ENCODE data around the gene ZNF117.
"Not testable (repeated sequence)": the region's sequence is repeated elsewhere in the genome, so short reads cannot be mapped to it uniquely, and the experiment has no call there.

The ZNF117 gene

DNA sequence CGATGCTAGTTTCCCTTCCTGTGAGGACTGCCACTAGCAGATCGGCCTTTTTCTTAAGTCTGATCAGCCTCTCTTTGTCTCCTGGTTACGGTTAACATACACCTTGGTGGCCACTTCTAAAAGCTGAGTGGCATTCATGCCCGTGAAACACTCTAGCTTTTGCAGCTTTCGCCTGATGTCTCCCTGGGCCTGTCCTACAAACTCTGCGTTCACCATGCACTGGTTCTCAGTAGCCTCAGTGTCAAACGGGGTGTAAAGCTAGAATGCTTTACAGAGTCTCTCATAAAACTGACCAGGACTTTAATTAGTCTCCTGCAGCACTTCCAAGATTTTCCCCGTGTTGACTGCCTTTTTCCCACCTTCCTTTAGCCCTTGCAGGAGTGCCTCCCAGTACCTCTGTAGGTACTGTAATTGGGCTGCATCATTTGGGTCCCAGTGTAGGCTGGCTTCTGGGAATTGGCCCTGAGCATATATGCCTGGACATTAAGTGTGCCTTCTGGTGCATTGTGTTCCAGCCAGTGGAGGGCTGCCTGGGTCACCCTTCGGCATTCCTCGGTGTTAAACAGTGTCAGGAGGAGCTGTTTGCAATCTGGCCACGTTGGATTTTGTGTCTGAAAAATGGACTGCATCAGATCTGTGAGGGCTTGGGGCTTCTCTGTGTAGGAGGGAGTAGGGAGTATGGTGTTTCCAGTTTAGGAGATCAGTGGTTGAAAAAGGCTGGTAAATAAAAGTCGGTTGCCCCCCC, 6.5 kb upstream of the ZNF117 start:
- no peak for DNase-seq (ENCODE audit: extremely low read depth in 1 of 2, low read depth in 1 of 2)

DNA sequence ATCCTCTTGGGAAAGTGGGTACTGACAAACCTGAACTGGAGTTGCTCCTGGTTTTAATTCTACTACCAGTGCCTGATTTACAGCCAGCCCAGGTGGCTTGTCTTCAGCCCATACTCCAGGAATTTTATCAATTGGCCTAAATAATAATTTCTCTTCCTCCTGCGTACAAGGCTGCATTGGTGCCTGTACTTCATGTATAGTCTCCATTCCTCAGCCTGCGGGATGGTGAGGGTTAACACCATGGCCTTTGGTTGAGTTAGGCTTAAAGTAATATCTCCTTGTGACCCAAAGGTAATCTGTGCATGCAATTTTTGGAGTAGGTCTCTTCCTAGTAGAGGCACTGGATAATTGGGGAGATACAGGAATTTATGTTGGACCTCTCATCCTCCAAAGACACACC, 5.5 kb upstream of the ZNF117 start:
- no peak for DNase-seq (ENCODE audit: extremely low read depth in 1 of 2, low read depth in 1 of 2)

DNA sequence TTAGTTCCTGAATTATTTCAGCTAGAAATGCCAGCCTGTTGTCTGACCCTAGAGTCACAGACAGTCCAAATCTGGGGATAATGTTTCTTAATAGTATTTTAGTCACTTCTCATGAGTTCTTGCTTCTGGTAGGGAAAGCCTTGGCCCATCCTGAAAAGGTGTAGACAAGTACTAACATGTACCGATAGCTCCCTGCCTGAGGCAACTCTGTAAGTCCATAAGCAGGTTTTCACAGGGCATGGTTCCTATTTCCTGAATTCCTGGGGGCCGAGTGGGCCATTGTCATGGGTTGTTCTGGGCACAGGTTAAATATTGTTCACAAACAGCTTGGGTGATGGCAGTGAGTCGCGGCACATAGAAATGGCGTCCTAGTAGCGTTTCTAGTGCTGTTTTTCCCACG, 3.1 kb upstream of the ZNF117 start:
- no peak for DNase-seq (ENCODE audit: extremely low read depth in 1 of 2, low read depth in 1 of 2)

DNA sequence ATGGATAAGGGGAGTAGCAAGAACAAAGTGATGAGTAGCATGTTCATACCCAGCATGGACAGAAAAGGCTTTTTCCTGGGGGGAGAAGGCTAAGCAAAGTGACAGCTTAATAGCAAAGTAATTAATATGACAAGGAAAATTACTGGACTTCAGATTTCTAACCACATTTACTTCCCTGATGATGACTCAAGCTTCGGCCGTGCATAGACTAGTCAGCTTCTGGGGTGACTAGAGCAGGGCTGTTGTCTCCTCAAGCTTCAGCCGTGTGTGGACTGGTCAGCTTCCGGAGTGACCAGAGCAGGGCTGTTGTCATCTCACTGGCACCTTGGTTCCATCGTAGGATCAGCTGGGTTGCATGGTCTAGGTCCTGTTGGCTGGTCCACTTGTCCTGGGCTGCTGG, 2.1 kb upstream of the ZNF117 start:
- DNase-seq (ENCODE audit: extremely low read depth in 1 of 2, low read depth in 1 of 2): no peak

DNA sequence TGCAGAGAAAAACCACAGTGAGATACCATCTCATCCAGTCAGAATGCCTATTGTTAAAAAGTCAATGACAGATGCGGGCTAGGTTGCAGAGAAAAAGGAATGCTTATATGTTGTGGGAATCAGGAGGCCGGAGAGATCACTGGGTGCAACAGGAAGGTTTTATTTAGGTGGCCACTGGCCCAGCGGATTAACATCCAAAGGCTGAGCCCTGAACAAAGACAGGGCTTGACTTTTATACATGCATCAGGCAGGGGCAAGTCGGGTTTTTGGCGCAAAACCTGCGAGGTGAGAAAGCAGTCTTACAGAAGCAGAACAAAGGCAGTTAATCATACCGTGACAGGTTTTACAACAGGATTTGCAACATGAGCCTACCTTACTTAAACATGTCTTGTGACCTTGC, 620 bp downstream of the ZNF117 start:
- no peak for DNase-seq (ENCODE audit: extremely low read depth in 1 of 2, low read depth in 1 of 2)

DNA sequence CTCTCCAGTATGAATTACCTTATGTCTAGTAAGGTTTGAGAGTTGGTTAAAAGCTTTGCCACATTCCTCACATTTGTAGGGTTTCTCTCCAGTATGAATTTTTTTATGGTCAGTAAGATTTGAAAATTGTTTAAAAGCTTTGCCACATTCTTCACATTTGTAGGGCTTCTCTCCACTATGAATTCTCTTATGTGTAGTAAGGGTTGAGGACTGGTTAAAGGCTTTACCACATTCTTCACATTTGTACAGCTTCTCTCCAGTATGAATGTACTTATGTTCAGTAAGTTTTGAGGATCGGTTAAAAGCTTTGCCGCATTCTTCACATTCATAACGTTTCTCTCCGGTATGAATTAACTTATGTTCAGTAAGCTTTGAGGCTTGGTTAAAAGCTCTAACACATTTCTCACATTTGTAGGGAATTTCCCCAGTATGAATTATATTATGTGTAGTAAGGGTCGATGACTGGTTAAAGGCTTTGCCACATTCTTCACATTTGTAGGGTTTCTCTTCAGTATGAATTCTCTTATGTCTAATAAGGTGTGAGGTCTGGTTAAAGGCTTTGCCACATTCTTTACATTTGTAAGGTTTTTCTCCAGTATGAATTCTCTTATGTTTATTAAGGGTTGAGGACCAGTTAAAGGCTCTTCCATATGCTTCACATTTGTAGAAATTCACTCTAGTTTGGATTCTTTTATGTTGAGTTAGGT, 12.2 kb downstream of the ZNF117 start:
- DNase-seq (ENCODE audit: extremely low read depth in 1 of 2, low read depth in 1 of 2): no peak

DNA sequence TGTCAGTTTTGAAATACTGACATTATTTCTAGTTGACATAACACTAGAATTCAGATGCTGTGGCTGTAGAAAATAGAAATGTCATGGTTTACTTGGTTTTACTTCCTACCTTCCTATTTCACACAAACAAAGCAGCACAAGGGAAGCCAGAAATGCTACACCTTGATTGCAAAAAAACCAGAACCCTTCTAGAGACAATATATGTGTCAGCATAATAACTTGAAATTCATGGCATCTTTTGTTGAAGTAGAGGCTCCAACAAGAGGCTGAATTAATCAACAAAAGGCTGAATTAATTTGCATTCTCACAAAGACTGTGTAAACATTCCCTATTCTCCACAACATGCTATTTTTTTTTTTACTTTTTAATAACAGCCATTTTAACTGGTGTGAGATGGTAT, 25.2 kb downstream of the ZNF117 start:
- no peak for DNase-seq (ENCODE audit: extremely low read depth in 1 of 2, low read depth in 1 of 2)

DNA sequence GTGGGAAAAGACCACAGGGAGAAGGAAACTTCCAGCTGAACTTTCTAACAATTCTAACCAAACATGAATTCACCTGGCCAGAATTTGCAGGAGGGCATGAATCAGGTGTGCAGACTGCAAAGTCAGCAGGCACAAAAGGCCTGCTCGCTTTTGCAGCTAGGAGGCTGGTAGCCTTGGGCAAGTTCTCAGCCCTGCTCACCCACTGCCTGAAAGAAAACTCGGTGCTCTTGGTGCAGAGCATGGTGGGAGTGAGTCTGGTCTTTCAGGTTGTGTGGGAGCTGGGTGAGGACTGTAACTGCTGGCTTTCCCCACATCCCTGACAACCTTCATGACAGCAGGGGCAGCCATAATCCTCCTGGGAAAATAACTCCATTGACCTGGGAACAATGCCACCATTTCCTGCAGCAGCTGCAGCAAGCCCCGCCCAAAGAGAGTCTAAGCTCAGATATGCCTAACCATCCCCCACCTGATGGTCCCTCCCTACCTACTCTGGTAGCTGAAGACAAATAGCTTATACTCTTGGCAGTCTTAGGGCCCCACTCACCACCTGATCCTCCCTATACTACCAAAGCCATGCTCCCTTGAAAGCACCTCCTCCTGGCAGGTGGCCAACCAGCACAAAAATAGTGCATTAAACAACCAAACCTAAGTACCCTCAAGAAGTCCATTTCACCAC, 31.6 kb downstream of the ZNF117 start:
- no peak for DNase-seq (ENCODE audit: extremely low read depth in 1 of 2, low read depth in 1 of 2)

DNA sequence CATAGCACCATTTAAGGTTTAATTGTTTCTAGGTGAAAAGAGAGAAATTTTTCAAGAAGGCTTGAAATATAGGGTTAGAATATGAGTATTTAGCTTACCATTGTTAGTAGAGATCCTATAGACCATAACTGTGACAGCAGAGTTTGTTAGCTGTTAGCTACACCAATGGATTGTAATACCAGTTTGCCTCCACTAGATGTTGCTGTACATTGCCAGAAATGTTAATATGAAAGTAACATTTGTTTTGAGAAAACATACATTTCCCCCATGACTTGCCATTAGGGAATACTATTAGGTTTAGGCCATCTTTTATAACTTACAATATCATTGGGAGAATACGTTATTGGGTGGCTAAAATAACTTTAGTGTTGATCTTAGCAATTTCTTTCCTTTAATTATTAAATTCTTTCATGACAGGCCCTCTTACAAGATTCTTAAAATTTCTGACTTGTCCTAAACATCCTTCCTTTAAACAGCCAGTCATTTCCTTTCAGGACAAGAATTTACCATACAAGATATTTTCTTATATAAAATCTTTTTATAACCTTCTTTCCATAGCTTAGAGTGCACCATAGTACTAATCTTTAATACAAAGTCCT, 39.5 kb downstream of the ZNF117 start:
- DNase-seq (ENCODE audit: extremely low read depth in 1 of 2, low read depth in 1 of 2): no peak

DNA sequence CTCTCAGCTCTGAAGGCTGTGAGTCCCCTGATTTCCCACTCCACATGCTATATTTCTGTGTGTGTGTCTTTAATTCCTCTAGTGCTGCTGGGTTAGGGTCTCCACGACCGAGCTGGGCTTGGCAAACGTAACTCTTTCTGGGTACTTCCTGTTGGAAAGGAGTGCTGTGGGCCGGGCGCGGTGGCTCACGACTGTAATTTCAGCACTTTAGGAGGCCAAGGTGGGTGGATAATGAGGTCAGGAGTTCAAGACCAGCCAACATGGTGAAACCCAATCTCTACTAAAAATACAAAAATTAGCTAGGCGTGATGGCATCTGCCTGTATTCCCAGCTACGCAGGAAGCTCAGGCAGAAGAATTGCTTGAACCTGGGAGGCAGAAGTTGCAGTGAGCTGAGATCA, 40.2 kb downstream of the ZNF117 start:
- DNase-seq (ENCODE audit: extremely low read depth in 1 of 2, low read depth in 1 of 2): not testable (repeated sequence)

DNA sequence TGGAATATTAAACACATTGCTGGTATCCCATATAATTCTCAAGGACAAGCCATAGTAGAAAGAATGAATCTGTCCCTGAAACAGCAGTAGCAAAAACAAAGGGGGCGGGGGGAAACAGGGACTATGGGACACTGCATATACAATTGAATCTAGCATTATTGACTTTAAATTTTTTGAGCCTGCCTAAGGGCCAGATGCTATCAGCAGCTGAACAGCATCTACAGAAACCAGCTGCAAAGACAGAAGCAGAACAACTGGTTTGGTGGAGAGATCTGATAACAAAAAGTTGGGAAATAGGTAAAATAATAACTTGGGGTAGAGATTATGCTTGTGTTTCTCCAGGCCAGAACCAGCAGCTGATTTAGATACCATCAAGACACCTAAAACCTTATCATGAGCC, 42.1 kb downstream of the ZNF117 start:
- not testable (repeated sequence) for DNase-seq (ENCODE audit: extremely low read depth in 1 of 2, low read depth in 1 of 2)

DNA sequence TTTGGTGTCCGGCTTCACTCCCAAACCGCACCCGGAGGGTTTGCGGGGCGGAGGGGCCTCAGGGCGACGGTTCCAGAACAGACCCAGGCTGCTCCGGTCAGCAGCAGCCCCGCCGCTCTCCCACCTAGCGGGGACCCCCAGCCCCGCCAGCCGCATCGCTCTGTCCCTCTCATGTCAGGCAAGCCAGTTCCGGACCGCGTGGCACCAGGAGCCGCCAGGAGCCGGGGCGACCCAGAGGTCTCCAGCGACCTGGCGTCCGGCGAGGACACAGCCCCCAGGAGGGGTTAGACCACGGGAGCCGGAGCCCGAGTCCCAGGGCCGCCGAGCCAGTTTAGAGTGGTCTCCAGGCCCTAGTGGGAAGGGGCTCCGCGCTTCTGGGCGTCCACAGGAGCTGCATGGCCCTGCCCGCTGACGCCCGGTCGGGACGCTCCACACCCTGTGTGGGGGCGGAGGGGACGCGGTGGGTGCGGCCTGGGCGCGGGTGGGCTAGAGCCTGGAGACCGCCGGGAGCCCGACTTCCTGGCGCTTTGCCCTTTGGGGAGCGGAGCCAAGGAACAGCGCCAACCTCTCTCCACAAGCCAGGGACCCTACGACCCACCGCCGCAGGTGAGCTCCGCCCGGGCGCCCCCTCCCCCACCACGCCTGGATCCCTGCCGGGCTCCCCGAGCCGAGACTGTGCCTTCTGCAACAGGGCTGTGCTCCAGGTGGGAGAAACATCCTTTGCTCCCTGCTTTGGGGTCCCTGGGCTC, 43.4 kb downstream of the ZNF117 start:
- DNase-seq (ENCODE audit: extremely low read depth in 1 of 2, low read depth in 1 of 2): no peak

DNA sequence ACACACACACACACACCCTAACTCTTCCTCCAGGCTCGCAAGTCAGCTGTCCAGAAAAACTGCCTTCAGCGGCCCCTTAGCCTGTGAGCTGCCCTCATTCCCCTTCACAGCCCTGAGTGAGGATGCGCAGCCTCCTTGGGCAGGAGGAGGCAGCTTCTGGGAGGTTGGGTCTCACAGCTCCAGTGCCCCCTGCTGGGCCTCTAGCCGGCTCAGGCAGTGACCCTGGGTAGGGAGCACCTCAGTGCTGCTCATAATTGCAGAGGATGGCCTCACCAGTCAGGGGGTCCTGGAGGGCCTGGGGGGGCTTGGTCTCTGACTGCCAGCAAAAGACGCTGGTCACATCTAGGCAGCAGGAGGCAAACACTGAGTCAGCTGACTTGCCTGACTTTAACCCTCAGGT, 44.1 kb downstream of the ZNF117 start:
- DNase-seq (ENCODE audit: extremely low read depth in 1 of 2, low read depth in 1 of 2): no peak

DNA sequence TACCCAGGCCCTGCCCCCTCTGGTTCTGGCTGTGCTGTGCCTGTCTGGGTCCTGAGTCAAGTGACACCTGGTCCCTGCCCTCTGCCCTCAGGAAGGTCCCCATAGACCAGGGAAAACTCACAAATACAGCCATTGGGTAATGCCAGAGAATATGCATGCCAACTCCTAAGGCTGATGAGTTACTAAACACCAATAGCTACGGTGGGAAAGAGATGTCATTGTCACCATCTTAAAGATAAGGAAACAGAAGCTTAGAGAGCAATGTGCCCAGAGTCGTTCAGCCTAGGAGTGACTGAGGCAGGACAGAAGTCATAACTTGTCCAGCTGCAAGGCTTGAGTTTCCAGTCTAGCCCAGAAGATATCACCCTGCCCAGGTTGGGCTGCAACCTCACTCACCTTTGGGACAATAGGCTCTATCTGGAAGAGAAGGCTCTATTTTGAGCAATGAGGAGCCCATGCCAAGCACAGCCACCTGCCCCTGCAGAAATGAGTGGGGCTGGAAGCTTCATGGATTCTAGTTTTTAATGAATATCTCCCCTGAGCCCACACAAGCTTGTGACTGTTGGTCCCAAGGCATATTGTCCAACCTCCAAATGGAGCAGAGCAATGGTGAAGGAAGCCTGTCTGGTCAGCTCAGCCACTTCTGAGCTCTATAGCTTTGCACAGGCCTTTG, 45.2 kb downstream of the ZNF117 start:
- DNase-seq (ENCODE audit: extremely low read depth in 1 of 2, low read depth in 1 of 2): no peak

DNA sequence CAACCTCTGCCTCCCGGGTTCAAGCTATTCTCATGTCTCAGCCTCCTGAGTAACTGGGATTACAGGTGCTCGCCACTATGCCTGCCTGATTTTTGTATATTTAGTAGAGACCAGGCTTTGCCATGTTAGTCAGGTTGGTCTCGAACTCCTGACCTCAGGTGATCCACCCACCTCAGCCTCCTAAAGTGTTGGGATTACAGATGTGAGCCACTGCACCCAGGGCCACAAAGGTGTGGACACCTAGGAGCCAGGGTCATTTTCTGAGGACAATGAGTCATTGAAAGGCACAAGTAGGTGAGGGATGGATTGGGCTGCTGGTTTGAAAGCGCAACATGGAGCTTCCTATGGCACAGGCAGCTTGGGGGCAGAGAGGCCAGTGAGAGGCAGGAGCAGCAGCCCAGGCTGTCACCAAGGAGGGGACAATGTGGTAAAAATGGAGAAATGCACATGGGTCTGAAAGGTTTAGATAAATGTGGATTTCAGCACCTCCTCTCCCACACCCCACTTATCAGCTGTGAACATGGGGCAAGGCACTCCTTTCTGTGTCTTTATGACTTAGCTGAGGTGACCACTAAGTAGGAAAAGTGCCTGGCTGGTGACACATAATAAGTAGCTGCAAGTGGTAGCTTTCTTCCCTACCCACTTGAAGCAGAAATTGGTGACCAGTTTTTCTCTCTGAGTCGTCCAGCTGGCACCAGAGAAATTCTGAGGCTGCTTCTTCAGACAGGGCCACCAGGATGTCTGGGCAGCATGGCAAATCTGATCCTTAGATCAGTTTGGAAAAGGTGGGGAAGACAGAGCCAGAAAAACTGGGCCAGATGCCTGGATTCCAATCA, 46.0 kb downstream of the ZNF117 start:
- not testable (repeated sequence) for DNase-seq (ENCODE audit: extremely low read depth in 1 of 2, low read depth in 1 of 2)

DNA sequence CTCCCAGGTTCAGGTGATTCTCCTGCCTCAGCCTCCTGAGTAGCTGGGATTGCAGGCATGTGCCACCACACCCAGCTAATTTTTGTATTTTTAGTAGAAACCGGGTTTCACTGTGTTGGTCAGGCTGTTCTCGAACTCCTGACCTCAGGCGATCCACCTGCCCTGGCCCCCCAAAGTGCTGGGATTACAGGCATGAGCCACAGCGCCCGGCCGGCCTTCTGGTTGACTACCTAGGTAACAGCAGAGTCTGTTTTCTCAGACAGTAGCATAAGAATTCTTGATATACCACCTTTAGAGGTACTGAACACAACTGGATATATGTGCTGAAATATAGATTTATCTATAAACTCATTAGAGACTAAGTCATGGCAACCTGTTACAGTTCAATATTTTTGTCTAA, 50.8 kb downstream of the ZNF117 start:
- DNase-seq (ENCODE audit: extremely low read depth in 1 of 2, low read depth in 1 of 2): not testable (repeated sequence)

DNA sequence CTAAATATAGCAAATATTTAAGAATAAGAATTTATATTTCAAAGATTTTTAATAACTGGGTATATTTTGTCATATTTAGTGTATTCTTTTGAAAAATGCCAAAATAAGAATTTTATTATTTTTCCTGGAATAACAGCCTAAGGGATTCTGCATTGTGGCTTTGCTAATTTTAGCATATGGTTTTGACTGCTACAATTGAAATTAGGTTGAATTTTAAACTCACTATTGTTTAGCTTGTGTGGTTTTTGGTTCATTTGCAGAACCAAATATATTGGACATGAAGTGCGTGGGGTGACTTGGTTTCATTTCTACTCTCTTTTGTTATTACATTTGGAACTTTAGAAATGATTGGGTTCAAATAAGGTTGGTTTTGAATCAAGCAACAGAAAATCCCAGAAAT, 52.3 kb downstream of the ZNF117 start:
- no peak for DNase-seq (ENCODE audit: extremely low read depth in 1 of 2, low read depth in 1 of 2)

DNA sequence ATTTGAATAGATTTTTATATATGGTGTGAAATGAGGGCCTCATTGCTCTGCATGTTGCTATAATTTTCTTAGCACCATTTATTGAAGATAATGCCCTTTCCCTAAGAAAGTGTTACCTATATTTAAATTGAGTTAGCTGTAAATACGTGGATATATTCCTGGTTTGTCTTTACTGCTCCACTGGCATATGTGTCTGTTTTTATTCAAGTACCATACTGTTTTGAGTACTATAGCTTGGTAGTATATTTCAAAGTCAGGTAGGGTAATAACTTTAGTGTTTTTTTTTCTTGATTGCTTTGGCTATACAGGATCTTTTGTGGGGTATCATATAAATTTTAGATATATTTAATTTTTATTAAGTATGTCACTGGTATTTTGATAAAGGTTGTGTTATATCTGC, 56.4 kb downstream of the ZNF117 start:
- DNase-seq (ENCODE audit: extremely low read depth in 1 of 2, low read depth in 1 of 2): no peak
